Measurements from ENCODE around the gene ASCL3. TPM values are rescaled to one million over a fixed set of nuclear protein-coding genes. Genes with fewer than 3 reads are reported as not detected.
A peak's percentile ranks its signal among the peaks of the same experiment; 100 is the strongest.

The ASCL3 gene
- polyA plus RNA-seq, 1 donor (not counting 4 experiments of a cell fraction or from before 2014, with no cell fraction given) = not detected

GRCh38 chr11:8907116-8907515 is 35.7 kb downstream of the ASCL3 start:
- DNase-seq (ENCODE audit: low read depth, low spot score) (no peak), FAIRE-seq (no peak)
- H2AFZ ChIP-seq (ENCODE audit: control insufficient read depth, low read length) = no peak overlapping the region
- H3K27me3 ChIP-seq (ENCODE audit: control insufficient read depth, extremely low read depth, insufficient read depth, low read length) = no peaks in the 10 kb centered on the region
- H3K4me2 ChIP-seq (ENCODE audit: control insufficient read depth, extremely low read depth, insufficient read depth, low read depth, low read length) = peak overlapping the region; percentile 27
- H3K27ac ChIP-seq (ENCODE audit: control insufficient read depth, insufficient read depth, low read length) = peak overlapping the region; percentile 45
- H3K9me3 ChIP-seq (ENCODE audit: control insufficient read depth, low read depth, low read length) = no peaks in the 10 kb centered on the region
- TF ChIP-seq CTCF (optimal IDR thresholded peaks at IDR 0.05 in 1 of 3, IDR thresholded peaks at IDR 0.05 in 1 of 3, conservative IDR thresholded peaks at IDR 0.05 in 1 of 3; ENCODE audit: extremely low read depth in 1 of 3, insufficient read depth in 2 of 3, low read length in 3 of 3) (no peak), EZH2 (IDR thresholded peaks at IDR 0.05; ENCODE audit: low read length) (no peak)
- no peaks in the 10 kb centered on the region for H3K36me3 ChIP-seq (ENCODE audit: control insufficient read depth in 2 of 2, extremely low read depth in 1 of 2, insufficient read depth in 2 of 2, low read length in 2 of 2)
- H4K20me1 ChIP-seq (ENCODE audit: control insufficient read depth, extremely low read depth, insufficient read depth, low read length) = no peaks in the 10 kb centered on the region
- H3K4me3 ChIP-seq (ENCODE audit: control insufficient read depth in 2 of 3, extremely low read depth in 1 of 3, insufficient read depth in 2 of 3, low read depth in 1 of 3, low read length in 3 of 3) = no peak overlapping the region
- peaks cover 33% of the 10 kb centered on the region for H3K4me1 ChIP-seq (ENCODE audit: control insufficient read depth, extremely low read depth, insufficient read depth, low read length)
- H3K9ac ChIP-seq (ENCODE audit: control insufficient read depth, extremely low read depth, insufficient read depth, low read length) = no peak overlapping the region
- dilution Hi-C loops (cut with MboI; ENCODE audit: extremely low pct_ligation_motif_present, low sequenced_read_pairs) = no loop called here
- peaks cover 7% of the 10 kb centered on the region for H3K79me2 ChIP-seq (ENCODE audit: control insufficient read depth, insufficient read depth, low read length)
- H3K9me1 ChIP-seq (ENCODE audit: control insufficient read depth, extremely low read depth, insufficient read depth, low read length) = no peaks in the 10 kb centered on the region

- no peak overlapping the region for H3K4me3 ChIP-seq (ENCODE audit: control insufficient read depth in 2 of 3, extremely low read depth in 1 of 3, insufficient read depth in 2 of 3, low read depth in 1 of 3, low read length in 3 of 3)
- peak overlapping the region; percentile 78 for H3K27ac ChIP-seq (ENCODE audit: control insufficient read depth, insufficient read depth, low read length)
- no peaks in the 10 kb centered on the region for H3K27me3 ChIP-seq (ENCODE audit: control insufficient read depth, extremely low read depth, insufficient read depth, low read length)
- no peaks in the 10 kb centered on the region for H3K36me3 ChIP-seq (ENCODE audit: control insufficient read depth in 2 of 2, extremely low read depth in 1 of 2, insufficient read depth in 2 of 2, low read length in 2 of 2)
- peak overlapping the region; percentile 46 for H3K9ac ChIP-seq (ENCODE audit: control insufficient read depth, extremely low read depth, insufficient read depth, low read length)
- H3K4me2 ChIP-seq (ENCODE audit: control insufficient read depth, extremely low read depth, insufficient read depth, low read depth, low read length) = peak overlapping the region; percentile 52
- dilution Hi-C loops (cut with MboI; ENCODE audit: extremely low pct_ligation_motif_present, low sequenced_read_pairs) = no loop called here
- FAIRE-seq (peak; percentile 65), DNase-seq (ENCODE audit: low read depth, low spot score) (no peak)
- TF ChIP-seq CTCF (optimal IDR thresholded peaks at IDR 0.05 in 1 of 3, IDR thresholded peaks at IDR 0.05 in 1 of 3, conservative IDR thresholded peaks at IDR 0.05 in 1 of 3; ENCODE audit: extremely low read depth in 1 of 3, insufficient read depth in 2 of 3, low read length in 3 of 3) (no peak), EZH2 (IDR thresholded peaks at IDR 0.05; ENCODE audit: low read length) (no peak)
- H2AFZ ChIP-seq (ENCODE audit: control insufficient read depth, low read length) = peak overlapping the region; percentile 42
- H3K4me1 ChIP-seq (ENCODE audit: control insufficient read depth, extremely low read depth, insufficient read depth, low read length) = peaks cover 31% of the 10 kb centered on the region
- no peaks in the 10 kb centered on the region for H4K20me1 ChIP-seq (ENCODE audit: control insufficient read depth, extremely low read depth, insufficient read depth, low read length)
- H3K9me3 ChIP-seq (ENCODE audit: control insufficient read depth, low read depth, low read length) = no peaks in the 10 kb centered on the region
- H3K79me2 ChIP-seq (ENCODE audit: control insufficient read depth, insufficient read depth, low read length) = no peaks in the 10 kb centered on the region
- H3K9me1 ChIP-seq (ENCODE audit: control insufficient read depth, extremely low read depth, insufficient read depth, low read length) = no peaks in the 10 kb centered on the region
Observed at GRCh38 chr11:8905528-8906165, 37.2 kb downstream of the ASCL3 start.

Data from keratinocyte (primary cell).